Hepatocyte (in vitro differentiated cells): ENCODE results near the gene ZBTB21.

Source experiments
- EZH2 ChIP-seq: fragments of 200-600 bp; sonication (generic); IDR thresholded peaks from 2 replicates; pipeline ENCODE4 v1.6.1; 2016; ENCODE audit warnings: antibody characterized with exemption, mild to moderate bottlenecking, borderline replicate concordance
- EZH2phosphoT487 ChIP-seq: fragments of 200-600 bp; sonication (generic); IDR thresholded peaks from one replicate; pipeline ENCODE4 v1.6.1; 2018; ENCODE audit warnings: antibody characterized with exemption, mild to moderate bottlenecking, low read depth, moderate library complexity; ENCODE audit not compliant: unreplicated experiment, severe bottlenecking
- TF ChIP-seq, protein P1 (sequence below): fragments of 200-600 bp; sonication (generic); IDR thresholded peaks from 2 replicates; pipeline ENCODE4 v1.5.1; 2016; ENCODE audit warnings: antibody characterized with exemption, mild to moderate bottlenecking; ENCODE audit not compliant: poor library complexity

DNA sequence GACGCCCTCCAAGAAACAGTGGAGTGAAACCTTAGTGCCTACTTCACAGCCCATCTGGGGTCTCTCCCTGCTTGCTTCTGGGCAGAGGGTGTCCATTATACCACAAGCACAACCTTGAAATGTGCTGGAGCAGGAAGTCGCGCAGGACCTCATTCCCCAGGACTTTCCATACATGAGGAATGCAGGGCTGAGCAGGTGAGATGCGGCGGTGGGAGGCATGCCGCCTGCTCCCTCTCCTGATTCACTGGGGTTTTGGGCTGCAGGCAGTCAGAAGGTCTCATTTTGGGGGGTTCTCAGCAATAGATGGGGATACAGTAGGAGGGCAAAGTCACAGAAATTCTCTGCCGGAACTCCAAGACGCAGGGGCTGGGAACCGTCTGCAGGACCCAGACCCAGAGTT lies 45.3 kb upstream of the ZBTB21 start:
- TF ChIP-seq EZH2 (no peak), EZH2phosphoT487 (no peak)
- TF ChIP-seq, protein P1, sequence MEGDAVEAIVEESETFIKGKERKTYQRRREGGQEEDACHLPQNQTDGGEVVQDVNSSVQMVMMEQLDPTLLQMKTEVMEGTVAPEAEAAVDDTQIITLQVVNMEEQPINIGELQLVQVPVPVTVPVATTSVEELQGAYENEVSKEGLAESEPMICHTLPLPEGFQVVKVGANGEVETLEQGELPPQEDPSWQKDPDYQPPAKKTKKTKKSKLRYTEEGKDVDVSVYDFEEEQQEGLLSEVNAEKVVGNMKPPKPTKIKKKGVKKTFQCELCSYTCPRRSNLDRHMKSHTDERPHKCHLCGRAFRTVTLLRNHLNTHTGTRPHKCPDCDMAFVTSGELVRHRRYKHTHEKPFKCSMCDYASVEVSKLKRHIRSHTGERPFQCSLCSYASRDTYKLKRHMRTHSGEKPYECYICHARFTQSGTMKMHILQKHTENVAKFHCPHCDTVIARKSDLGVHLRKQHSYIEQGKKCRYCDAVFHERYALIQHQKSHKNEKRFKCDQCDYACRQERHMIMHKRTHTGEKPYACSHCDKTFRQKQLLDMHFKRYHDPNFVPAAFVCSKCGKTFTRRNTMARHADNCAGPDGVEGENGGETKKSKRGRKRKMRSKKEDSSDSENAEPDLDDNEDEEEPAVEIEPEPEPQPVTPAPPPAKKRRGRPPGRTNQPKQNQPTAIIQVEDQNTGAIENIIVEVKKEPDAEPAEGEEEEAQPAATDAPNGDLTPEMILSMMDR, result no peak
